ENCODE results near the gene MXRA7.

MXRA7 gene

DNA sequence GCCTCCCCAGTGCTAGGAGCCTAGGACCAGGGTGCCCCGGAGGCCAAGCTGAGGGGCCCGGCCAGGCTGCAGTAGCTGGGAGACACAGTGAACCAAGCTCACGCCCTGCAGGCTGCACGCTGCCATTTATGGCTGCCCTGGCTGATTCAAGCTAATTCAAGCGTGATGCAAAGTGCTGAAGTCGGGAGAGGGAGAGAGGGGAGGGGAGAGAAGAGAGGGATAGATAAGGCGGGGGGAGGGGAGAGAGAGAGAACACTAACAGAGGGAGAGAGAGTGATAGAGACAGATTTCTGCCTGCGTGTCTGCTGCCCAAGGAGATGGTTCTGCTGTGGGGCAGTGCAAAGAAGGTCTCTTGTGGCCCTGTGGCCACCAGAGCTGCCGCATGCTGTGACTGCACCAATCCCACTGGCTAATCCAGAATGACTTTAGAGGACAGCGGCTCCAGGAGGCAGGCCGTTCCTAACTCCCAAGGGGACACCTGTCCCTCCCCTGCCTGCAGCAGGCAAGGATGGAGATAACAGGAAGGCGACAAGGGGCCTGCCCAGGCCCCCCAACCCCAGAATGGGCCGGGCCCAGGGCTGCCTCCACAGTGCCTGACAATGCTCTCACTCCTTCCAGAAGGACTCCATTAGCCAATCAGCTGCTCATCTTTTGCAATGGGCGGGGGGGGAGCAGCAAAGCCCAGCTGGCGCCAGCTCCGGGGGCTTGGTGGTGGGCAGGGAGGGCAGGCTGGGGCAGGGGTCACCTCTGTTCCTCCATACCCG, 12.9 kb downstream of the MXRA7 start:
- TF ChIP-seq, protein P1, sequence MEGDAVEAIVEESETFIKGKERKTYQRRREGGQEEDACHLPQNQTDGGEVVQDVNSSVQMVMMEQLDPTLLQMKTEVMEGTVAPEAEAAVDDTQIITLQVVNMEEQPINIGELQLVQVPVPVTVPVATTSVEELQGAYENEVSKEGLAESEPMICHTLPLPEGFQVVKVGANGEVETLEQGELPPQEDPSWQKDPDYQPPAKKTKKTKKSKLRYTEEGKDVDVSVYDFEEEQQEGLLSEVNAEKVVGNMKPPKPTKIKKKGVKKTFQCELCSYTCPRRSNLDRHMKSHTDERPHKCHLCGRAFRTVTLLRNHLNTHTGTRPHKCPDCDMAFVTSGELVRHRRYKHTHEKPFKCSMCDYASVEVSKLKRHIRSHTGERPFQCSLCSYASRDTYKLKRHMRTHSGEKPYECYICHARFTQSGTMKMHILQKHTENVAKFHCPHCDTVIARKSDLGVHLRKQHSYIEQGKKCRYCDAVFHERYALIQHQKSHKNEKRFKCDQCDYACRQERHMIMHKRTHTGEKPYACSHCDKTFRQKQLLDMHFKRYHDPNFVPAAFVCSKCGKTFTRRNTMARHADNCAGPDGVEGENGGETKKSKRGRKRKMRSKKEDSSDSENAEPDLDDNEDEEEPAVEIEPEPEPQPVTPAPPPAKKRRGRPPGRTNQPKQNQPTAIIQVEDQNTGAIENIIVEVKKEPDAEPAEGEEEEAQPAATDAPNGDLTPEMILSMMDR (IDR thresholded peaks at IDR 0.05; ENCODE audit: control extremely low read depth, extremely low read depth, low read depth, missing control alignments): no peak
- CTCF ChIA-PET: interaction anchor here (1.0 to 3.8 kb wide), 2 partner anchors 10 to 16 kb away, joined by 3 to 20 read pairs; no protein-coding TSS in a partner anchor
- POLR2A ChIA-PET: no interaction called here
- no peak for DNase-seq (ENCODE audit: extremely low spot score)

DNA sequence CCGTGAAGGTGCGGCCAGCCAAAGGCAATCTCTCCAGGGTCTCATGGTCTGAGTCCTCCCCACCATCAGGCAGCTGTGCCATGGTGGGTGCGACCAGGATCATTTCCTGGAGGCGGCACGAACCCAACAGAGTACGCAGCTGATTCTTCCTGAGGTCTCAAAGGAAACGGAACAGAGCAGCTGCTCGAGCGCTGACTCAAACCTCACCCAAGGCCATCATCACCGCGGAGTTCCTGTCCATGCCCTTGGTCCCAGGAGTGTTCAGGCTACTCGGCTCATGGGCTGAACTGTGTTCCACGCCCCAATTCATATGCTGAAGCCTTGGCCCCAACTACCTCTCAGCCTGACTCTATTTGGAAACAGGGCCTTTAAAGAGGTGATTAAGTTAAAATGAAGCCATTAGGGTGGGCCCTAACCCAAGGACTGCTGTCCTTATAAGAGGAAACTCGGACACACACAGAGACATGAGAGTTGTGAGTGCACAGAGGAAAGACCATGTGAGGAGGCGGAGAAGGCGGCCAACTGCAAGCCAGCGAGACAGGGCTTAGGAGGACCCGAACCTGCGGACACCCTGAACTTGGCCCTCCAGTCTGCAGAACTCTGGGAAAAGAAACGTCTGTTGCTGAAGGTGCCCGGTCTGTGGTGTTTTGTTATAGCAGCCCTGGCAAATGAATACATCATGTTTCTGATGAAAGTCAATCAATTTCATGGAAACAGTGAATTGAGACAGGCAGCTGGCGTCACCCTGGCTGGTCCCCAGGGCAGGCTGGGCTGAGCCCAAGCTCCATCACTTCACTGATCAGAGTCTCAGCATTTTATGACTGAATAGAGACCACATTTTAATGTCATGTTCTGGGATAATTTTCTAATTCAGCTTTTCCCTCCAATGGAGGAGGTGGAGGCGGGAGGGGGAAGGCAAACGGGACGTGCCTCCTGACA, 13.7 kb downstream of the MXRA7 start:
- TF ChIP-seq, protein P1 (IDR thresholded peaks at IDR 0.05; ENCODE audit: control extremely low read depth, extremely low read depth, low read depth, missing control alignments): no peak
- peak; percentile 62 for DNase-seq (ENCODE audit: extremely low spot score)
- POLR2A ChIA-PET: no interaction called here
- CTCF ChIA-PET: interaction anchor here (1.0 to 3.8 kb wide), 3 partner anchors 9 to 18 kb away, joined by 3 to 20 read pairs (median 8); no protein-coding TSS in a partner anchor

DNA sequence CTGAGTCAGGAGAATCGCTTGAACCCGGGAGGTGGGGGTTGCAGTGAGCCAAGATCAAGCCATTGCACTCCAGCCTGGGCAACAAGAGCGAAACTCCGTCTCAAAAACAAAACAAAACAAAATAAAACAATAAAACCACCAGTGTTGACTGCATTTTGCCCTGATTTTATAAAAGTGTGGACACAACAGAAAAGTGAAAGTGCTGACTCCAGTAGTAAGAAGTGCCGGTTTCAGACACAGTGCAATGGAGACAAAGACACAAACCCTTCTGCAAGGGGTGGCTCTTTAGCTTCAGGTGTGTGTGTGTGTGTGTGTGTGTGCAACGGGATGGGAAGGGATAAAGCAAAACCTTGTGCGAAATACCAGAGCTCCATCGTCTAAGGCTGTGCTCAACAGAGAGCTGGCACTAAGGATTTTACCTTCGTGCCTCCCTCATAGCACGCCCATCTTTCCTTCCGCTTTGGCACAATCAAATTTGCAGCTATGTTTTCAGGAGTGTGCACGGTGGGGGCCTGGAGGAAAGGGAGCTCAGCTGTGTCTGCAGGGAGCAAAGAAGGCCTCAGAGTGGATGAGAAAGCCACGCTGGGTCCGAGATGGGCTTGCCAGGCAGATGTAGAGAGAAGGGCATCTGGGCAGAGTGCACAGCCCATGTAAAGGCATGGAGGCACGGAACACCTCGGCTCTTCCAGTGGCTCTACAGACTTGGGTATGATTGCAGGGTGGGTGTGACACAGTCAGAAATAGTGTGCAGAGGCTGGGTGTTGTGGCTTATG, 15.5 kb downstream of the MXRA7 start:
- POLR2A ChIA-PET: no interaction called here
- no peak for DNase-seq (ENCODE audit: extremely low spot score)
- TF ChIP-seq, protein P1 (IDR thresholded peaks at IDR 0.05; ENCODE audit: control extremely low read depth, extremely low read depth, low read depth, missing control alignments): no peak
- CTCF ChIA-PET: interaction anchor here (1.0 to 3.8 kb wide), 3 partner anchors 14 to 72 kb away, joined by 4 to 20 read pairs (median 8); no protein-coding TSS in a partner anchor

DNA sequence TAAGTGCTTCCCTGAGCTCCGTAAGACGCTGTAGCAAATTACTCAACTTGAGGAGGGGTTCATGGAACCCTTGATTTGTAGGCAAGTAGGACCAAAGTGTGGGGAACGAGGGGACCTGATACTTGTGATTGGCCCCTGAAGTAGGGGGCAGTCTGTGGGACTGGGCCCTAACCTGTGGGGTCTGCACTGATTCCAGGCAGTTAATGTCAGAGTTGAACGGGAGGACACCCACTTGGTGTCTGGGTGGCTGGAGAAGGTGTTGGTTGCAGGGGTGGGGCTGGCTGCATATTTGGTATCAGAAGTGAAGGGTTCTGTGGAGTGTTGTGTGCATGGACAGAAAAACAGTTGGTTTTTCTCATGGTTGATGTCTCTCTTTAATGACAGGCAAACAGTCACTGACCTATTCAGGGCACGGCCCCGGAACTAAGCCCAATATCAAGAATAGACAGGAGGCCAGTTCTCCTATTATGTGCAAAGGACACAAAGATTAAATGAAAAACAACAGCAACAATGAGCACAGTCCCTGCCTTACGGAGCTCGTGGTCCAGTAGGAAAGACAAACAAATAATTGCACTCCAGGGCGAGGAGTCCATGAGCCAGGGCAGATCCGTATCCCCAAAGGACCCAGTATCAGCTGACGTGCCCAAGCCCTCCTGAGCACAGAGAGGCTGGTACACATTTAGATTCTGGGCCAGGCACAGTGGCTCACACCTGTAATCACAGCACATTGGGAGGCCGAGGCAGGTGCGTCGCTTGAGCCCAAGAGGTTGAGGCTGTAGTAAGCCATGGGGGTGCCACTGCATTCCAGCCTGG, 19.2 kb downstream of the MXRA7 start:
- no peak for DNase-seq (ENCODE audit: extremely low spot score)
- CTCF ChIA-PET: interaction anchor here (1.0 to 1.6 kb wide), 4 partner anchors 10 to 169 kb away, joined by 3 to 12 read pairs (median 3); no protein-coding TSS in a partner anchor
- TF ChIP-seq, protein P1 (IDR thresholded peaks at IDR 0.05; ENCODE audit: control extremely low read depth, extremely low read depth, low read depth, missing control alignments): no peak
- POLR2A ChIA-PET: no interaction called here

DNA sequence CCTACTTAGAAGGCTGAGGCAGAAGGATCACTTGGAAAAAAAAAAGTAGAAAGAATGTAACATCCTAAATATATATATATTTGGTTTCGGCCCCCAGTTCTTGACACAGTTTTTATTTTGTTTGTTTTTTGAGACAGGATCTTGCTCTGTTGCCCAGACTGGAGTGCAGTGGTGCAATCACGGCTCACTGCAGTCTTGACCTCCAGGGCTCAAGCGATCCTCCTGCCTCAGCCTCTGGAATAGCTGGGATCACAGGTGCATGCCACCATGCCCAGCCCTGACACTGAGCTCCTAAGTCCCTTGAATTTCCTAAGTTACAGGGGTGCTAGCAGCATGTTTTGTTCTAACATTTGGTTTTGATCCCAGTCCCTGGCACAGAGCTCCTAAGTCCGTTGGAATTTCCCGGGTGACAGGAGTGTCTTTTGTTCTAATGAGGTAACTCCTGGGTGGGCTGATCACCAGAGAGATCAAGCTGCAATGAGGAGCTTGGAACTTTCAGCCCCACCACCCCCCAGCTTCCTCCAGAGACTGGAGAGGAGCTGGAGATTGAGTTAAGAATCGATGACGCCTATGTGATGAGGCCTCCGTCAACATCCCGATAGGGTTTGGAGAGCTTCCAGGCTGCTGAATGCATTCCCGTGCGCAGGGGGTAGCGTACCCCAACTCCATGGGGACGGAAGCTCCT, 20.0 kb downstream of the MXRA7 start:
- no peak for DNase-seq (ENCODE audit: extremely low spot score)
- ChIA-PET POLR2A (no interaction called here), CTCF (interaction anchor here (1.0 to 1.6 kb wide), 3 partner anchors 9 to 168 kb away, joined by 3 to 12 read pairs (median 3); no protein-coding TSS in a partner anchor)
- TF ChIP-seq, protein P1 (IDR thresholded peaks at IDR 0.05; ENCODE audit: control extremely low read depth, extremely low read depth, low read depth, missing control alignments): no peak
